Neural progenitor cell (in vitro differentiated cells): ENCODE data around the gene ARF6. TPM values are rescaled to one million over a fixed set of nuclear protein-coding genes. Genes with fewer than 3 reads are reported as not detected.

Experiments used
- DNase-seq: peaks from one replicate; pipeline ENCODE4 v3.0.0-alpha.2; 2016; ENCODE audit warnings: low spot score
- H2AFZ ChIP-seq: fragments of 200-600 bp; sonication (generic); replicated peaks from 2 replicates; pipeline ENCODE4 v1.6.1; 2016; ENCODE audit warnings: antibody characterized with exemption
- H3F3A ChIP-seq: fragments of 200-600 bp; sonication (generic); 2 replicates; pipeline ENCODE4 v1.6.1; 2016; ENCODE audit warnings: antibody characterized with exemption, low read depth
- H3K27ac ChIP-seq: fragments of 200-600 bp; sonication (generic); 2 replicates; pipeline ENCODE4 v1.5.1; 2016; ENCODE audit warnings: mild to moderate bottlenecking
- H3K27me3 ChIP-seq: fragments of 200-600 bp; sonication (generic); 2 replicates; pipeline ENCODE4 v1.6.1; 2016; ENCODE audit warnings: mild to moderate bottlenecking, moderate library complexity
- H3K36me3 ChIP-seq: fragments of 200-600 bp; sonication (generic); 2 replicates; pipeline ENCODE4 v1.5.1; 2016
- H3K4me1 ChIP-seq: fragments of 200-600 bp; sonication (generic); 2 replicates; pipeline ENCODE4 v1.6.1; 2016; ENCODE audit warnings: mixed run types
- H3K4me2 ChIP-seq: fragments of 200-600 bp; sonication (generic); 2 replicates; pipeline ENCODE4 v1.6.1; 2016
- H3K4me3 ChIP-seq: fragments of 200-600 bp; sonication (generic); 2 replicates; pipeline ENCODE4 v1.5.1; 2016
- H3K79me2 ChIP-seq: fragments of 200-600 bp; sonication (generic); 2 replicates; pipeline ENCODE4 v1.6.1; 2016; ENCODE audit warnings: low read depth
- H3K9ac ChIP-seq: fragments of 200-600 bp; sonication (generic); 2 replicates; pipeline ENCODE4 v1.6.1; 2016
- H3K9me3 ChIP-seq: fragments of 200-600 bp; sonication (generic); 2 replicates; pipeline ENCODE4 v1.5.1; 2016; ENCODE audit warnings: low read depth
- H4K20me1 ChIP-seq: fragments of 200-600 bp; sonication (generic); 2 replicates; pipeline ENCODE4 v1.6.1; 2016; ENCODE audit warnings: low read depth
- H3K27ac Mint-ChIP-seq: 3 replicates; pipeline ENCODE4 v1.8.0; 2021; ENCODE audit warnings: mixed read lengths
- H3K27me3 Mint-ChIP-seq: 2 replicates; pipeline ENCODE4 v1.8.0; 2022; ENCODE audit warnings: low read depth, mild to moderate bottlenecking, inconsistent platforms, moderate library complexity, mixed read lengths; ENCODE audit not compliant: insufficient read depth
- H3K36me3 Mint-ChIP-seq: 3 replicates; pipeline ENCODE4 v1.8.0; 2021; ENCODE audit warnings: mixed read lengths
- H3K4me1 Mint-ChIP-seq: 3 replicates; pipeline ENCODE4 v1.8.0; 2021; ENCODE audit warnings: mixed read lengths
- H3K4me3 Mint-ChIP-seq: 3 replicates; pipeline ENCODE4 v1.8.0; 2021; ENCODE audit warnings: mild to moderate bottlenecking, moderate library complexity, mixed read lengths
- H3K9me3 Mint-ChIP-seq: 3 replicates; pipeline ENCODE4 v1.8.0; 2020; ENCODE audit warnings: mixed read lengths
- EZH2 ChIP-seq: fragments of 200-600 bp; sonication (generic); IDR thresholded peaks from 2 replicates; pipeline ENCODE4 v1.6.1; 2017; ENCODE audit warnings: antibody characterized with exemption, mild to moderate bottlenecking, moderate library complexity
- EZH2phosphoT487 ChIP-seq: fragments of 200-600 bp; sonication (generic); IDR thresholded peaks from 2 replicates; pipeline ENCODE4 v1.6.1; 2017; ENCODE audit warnings: antibody characterized with exemption
- total RNA-seq: library from RNA; depleted of rRNA; stranded (reverse); fragments of >200 nt; gene quantifications from 2 replicates; pipeline ENCODE4 v1.2.3, GENCODE V29; 2015; ENCODE audit warnings: low replicate concordance
- TF ChIP-seq, protein P1 (sequence below): fragments of 200-600 bp; sonication (generic); IDR thresholded peaks from 2 replicates; pipeline ENCODE4 v1.5.1; 2017; ENCODE audit warnings: antibody characterized with exemption, mild to moderate bottlenecking

Gene ARF6
- total RNA-seq, 1 donor from 2014 or later: 48.7 TPM

DNA sequence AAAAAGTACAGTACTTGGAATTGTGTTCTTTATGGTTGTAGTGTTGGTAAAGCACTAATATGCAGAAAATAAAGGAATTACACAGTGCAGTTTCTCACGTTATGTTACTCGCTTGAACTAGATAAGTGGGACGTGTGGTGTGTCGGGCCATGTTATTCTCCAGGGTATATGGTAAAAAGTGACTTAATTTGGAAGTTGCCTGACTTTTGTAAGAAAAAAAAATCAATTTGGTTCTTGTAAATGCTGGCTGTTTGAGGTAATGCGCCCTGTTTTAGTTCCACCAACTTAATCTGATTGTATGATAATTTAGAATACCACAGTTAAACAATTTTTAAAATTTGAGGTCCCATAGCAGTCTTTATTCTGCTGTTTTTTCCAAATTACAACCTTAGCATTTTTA is 4.1 kb downstream of the ARF6 start:
- H3K79me2 ChIP-seq: peaks cover 51% of the 10 kb centered on the region
- no peaks in the 10 kb centered on the region for H3K9me3 Mint-ChIP-seq

DNA sequence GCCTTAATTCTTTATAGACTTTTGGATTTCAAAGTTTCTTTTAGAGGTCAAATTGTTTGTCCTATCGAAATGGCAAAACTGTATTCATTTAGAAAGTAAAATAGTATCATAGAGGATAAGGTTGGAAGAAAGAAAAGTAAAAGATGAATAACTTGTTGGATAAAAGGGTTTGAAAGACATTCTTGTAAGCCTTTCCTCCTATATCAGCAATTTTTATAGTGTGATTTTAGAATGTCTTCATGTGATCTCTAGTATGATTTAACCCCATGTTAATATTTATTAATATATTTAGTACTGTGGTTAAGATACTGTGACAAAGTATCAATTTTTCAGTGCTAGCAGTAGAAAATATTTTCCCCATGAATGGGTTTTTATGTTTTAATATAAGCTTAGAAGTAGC is 4.5 kb downstream of the ARF6 start:
- Histone ChIP-seq H2AFZ (no peak overlapping the region), H3K79me2 (peaks cover 51% of the 10 kb centered on the region), H3K4me2 (no peak overlapping the region), H3K9me3 (no peaks in the 10 kb centered on the region), H3K9ac (no peak overlapping the region), H3K4me1 (peaks cover 24% of the 10 kb centered on the region), H3K27me3 (no peaks in the 10 kb centered on the region), H3K27ac (no peak overlapping the region), H3K36me3 (peaks cover 12% of the 10 kb centered on the region), H4K20me1 (peaks cover 42% of the 10 kb centered on the region), H3K4me3 (peak overlapping the region; percentile 0), H3F3A (peaks cover 3% of the 10 kb centered on the region)
- Mint-ChIP-seq H3K4me1 (peaks cover 34% of the 10 kb centered on the region), H3K9me3 (no peaks in the 10 kb centered on the region), H3K36me3 (peaks cover 11% of the 10 kb centered on the region), H3K4me3 (no peak overlapping the region), H3K27ac (no peak overlapping the region), H3K27me3 (no peaks in the 10 kb centered on the region)
- no peak for DNase-seq
- no peak for TF ChIP-seq EZH2phosphoT487
- TF ChIP-seq EZH2: no peak
- TF ChIP-seq, protein P1, sequence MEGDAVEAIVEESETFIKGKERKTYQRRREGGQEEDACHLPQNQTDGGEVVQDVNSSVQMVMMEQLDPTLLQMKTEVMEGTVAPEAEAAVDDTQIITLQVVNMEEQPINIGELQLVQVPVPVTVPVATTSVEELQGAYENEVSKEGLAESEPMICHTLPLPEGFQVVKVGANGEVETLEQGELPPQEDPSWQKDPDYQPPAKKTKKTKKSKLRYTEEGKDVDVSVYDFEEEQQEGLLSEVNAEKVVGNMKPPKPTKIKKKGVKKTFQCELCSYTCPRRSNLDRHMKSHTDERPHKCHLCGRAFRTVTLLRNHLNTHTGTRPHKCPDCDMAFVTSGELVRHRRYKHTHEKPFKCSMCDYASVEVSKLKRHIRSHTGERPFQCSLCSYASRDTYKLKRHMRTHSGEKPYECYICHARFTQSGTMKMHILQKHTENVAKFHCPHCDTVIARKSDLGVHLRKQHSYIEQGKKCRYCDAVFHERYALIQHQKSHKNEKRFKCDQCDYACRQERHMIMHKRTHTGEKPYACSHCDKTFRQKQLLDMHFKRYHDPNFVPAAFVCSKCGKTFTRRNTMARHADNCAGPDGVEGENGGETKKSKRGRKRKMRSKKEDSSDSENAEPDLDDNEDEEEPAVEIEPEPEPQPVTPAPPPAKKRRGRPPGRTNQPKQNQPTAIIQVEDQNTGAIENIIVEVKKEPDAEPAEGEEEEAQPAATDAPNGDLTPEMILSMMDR: no peak

More for the DNA sequence above, 4.1 kb downstream of the ARF6 start:
- H4K20me1 ChIP-seq: peaks cover 42% of the 10 kb centered on the region
- H3K36me3 ChIP-seq: peaks cover 12% of the 10 kb centered on the region
- Mint-ChIP-seq H3K27ac (no peak overlapping the region), H3K36me3 (peaks cover 11% of the 10 kb centered on the region), H3K4me3 (peak overlapping the region; percentile 12), H3K4me1 (peaks cover 38% of the 10 kb centered on the region), H3K27me3 (no peaks in the 10 kb centered on the region)
- no peak for TF ChIP-seq EZH2
- TF ChIP-seq EZH2phosphoT487: no peak
- TF ChIP-seq, protein P1: no peak
- H3K9ac ChIP-seq: no peak overlapping the region
- peaks cover 24% of the 10 kb centered on the region for H3K4me1 ChIP-seq
- H3K4me3 ChIP-seq: peak overlapping the region; percentile 0
- H2AFZ ChIP-seq: no peak overlapping the region
- H3K27ac ChIP-seq: no peak overlapping the region
- H3K4me2 ChIP-seq: peak overlapping the region; percentile 97
- H3K27me3 ChIP-seq: no peaks in the 10 kb centered on the region
- DNase-seq: no peak
- H3K9me3 ChIP-seq: no peaks in the 10 kb centered on the region
- H3F3A ChIP-seq: peaks cover 6% of the 10 kb centered on the region

DNA sequence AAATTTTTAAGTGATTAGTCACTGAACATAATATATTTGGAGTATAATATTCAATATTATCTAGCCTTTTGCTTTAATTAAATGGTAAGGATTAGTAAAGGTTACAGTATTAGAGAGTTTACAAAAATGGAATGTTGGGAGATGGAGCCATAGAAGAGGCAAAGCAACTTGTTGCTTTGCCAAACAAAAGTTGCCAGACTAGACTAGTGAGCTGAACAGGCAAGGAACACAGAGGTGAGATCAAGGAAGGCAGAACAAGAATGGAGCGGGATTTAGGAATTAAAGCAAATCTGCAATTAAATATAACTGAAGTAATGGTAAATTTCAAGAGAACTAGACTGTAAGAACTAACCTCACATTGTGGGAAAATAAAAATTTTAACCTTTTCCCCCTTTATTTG is 5.1 kb downstream of the ARF6 start:
- H3K4me1 ChIP-seq: peaks cover 24% of the 10 kb centered on the region

More for the DNA sequence above, 5.1 kb downstream of the ARF6 start:
- no peaks in the 10 kb centered on the region for H3K27me3 ChIP-seq
- Mint-ChIP-seq H3K9me3 (no peaks in the 10 kb centered on the region), H3K36me3 (peaks cover 11% of the 10 kb centered on the region), H3K27me3 (no peaks in the 10 kb centered on the region), H3K4me3 (no peak overlapping the region), H3K4me1 (peaks cover 34% of the 10 kb centered on the region), H3K27ac (no peak overlapping the region)
- H3K4me3 ChIP-seq: no peak overlapping the region
- TF ChIP-seq, protein P1: no peak
- no peak for TF ChIP-seq EZH2phosphoT487
- no peak for TF ChIP-seq EZH2
- H3K27ac ChIP-seq: no peak overlapping the region
- peaks cover 12% of the 10 kb centered on the region for H3K36me3 ChIP-seq
- H3K4me2 ChIP-seq: no peak overlapping the region
- H3K9ac ChIP-seq: no peak overlapping the region
- H3K9me3 ChIP-seq: no peaks in the 10 kb centered on the region
- H3F3A ChIP-seq: no peaks in the 10 kb centered on the region
- peaks cover 50% of the 10 kb centered on the region for H3K79me2 ChIP-seq
- H4K20me1 ChIP-seq: peaks cover 42% of the 10 kb centered on the region
- DNase-seq: no peak
- H2AFZ ChIP-seq: no peak overlapping the region
